ENCODE results near the gene CTNNA2.

Gene CTNNA2

GRCh38 chr2:80519699-80520291, 1006.9 kb downstream of the CTNNA2 start:
- DNase-seq, result no peak

- no peak for DNase-seq
Measured at GRCh38 chr2:80525152-80525551, 1012.3 kb downstream of the CTNNA2 start.

GRCh38 chr2:80527119-80527518, 1014.3 kb downstream of the CTNNA2 start:
- no peak for DNase-seq

- DNase-seq, result no peak
Measured at GRCh38 chr2:80529466-80530165, 1016.8 kb downstream of the CTNNA2 start.

GRCh38 chr2:80530442-80531064, 1017.7 kb downstream of the CTNNA2 start:
- DNase-seq, result no peak

- DNase-seq, result no peak
Measured at GRCh38 chr2:80531319-80531718, 1018.5 kb downstream of the CTNNA2 start.

GRCh38 chr2:80545420-80546210, 1032.8 kb downstream of the CTNNA2 start:
- no peak for DNase-seq

GRCh38 chr2:80546766-80547165, 1033.9 kb downstream of the CTNNA2 start:
- no peak for DNase-seq

- no peak for DNase-seq
Measured at GRCh38 chr2:80547344-80547743, 1034.5 kb downstream of the CTNNA2 start.

- DNase-seq, result no peak
Measured at GRCh38 chr2:80548469-80548868, 1035.6 kb downstream of the CTNNA2 start.

GRCh38 chr2:80549901-80550300, 1037.0 kb downstream of the CTNNA2 start:
- DNase-seq, result no peak

GRCh38 chr2:80560326-80560725, 1047.5 kb downstream of the CTNNA2 start:
- DNase-seq, result no peak

GRCh38 chr2:80568011-80568410, 1055.2 kb downstream of the CTNNA2 start:
- no peak for DNase-seq

- no peak for DNase-seq
Measured at GRCh38 chr2:80573167-80573566, 1060.3 kb downstream of the CTNNA2 start.

GRCh38 chr2:80573950-80574349, 1061.1 kb downstream of the CTNNA2 start:
- no peak for DNase-seq

- DNase-seq, result no peak
Measured at GRCh38 chr2:80579756-80580155, 1066.9 kb downstream of the CTNNA2 start.

GRCh38 chr2:80591233-80591632, 1078.4 kb downstream of the CTNNA2 start:
- DNase-seq, result no peak

GRCh38 chr2:80592106-80592505, 1079.3 kb downstream of the CTNNA2 start:
- DNase-seq, result no peak

- no peak for DNase-seq
Measured at GRCh38 chr2:80610108-80610507, 1097.3 kb downstream of the CTNNA2 start.

- DNase-seq, result no peak
Measured at GRCh38 chr2:80621656-80622055, 1108.8 kb downstream of the CTNNA2 start.

- DNase-seq, result no peak
Measured at GRCh38 chr2:80624062-80624461, 1111.2 kb downstream of the CTNNA2 start.

- no peak for DNase-seq
Measured at GRCh38 chr2:80634590-80634989, 1121.7 kb downstream of the CTNNA2 start.

GRCh38 chr2:80638783-80639182, 1125.9 kb downstream of the CTNNA2 start:
- DNase-seq, result no peak

- no peak for DNase-seq
Measured at GRCh38 chr2:80642465-80642864, 1129.6 kb downstream of the CTNNA2 start.
